ENCODE data around the gene ZNF217. TPM values are rescaled to one million over a fixed set of nuclear protein-coding genes. Genes with fewer than 3 reads are reported as not detected.

Gene ZNF217
- total RNA-seq, 1 donor from 2014 or later: 8.0 TPM

GRCh38 chr20:53517146-53517545, 76.5 kb downstream of the ZNF217 start:
- no peak for ATAC-seq
- no peak for DNase-seq
- intact Hi-C loops (cut with micrococcal nuclease): no loop called here
